Activated T-helper 1 cell treated with anti-CD3 and anti-CD28 coated beads, Interleukin-12 subunit alpha, Interleukin-12 subunit beta, Interleukin-2, Interleukin-4 antibody, amounts not matched to agents 30 ng/mL and 10 ng/mL and 1 ng/mL, durations not matched to agents 14 hours and 24 hours and 36 hours (primary cell): ENCODE measurements around the gene CACNB3. TPM values are rescaled to one million over a fixed set of nuclear protein-coding genes. Genes with fewer than 3 reads are reported as not detected.

Experiments used
- DNase-seq: peaks from one replicate; pipeline ENCODE4 v3.0.0; 2021; ENCODE audit warnings: low spot score
- H3K27ac Mint-ChIP-seq: one replicate; pipeline ENCODE4 v1.8.0; 2021; ENCODE audit warnings: mild to moderate bottlenecking, mixed read lengths
- H3K27me3 Mint-ChIP-seq: one replicate; pipeline ENCODE4 v1.8.0; 2022; ENCODE audit warnings: mild to moderate bottlenecking, moderate library complexity, mixed read lengths; ENCODE audit not compliant: insufficient read depth
- H3K36me3 Mint-ChIP-seq: one replicate; pipeline ENCODE4 v1.8.0; 2021; ENCODE audit warnings: low read depth, mixed read lengths
- H3K4me1 Mint-ChIP-seq: one replicate; pipeline ENCODE4 v1.8.0; 2021; ENCODE audit warnings: low read depth, mixed read lengths
- H3K4me3 Mint-ChIP-seq: one replicate; pipeline ENCODE4 v1.8.0; 2021; ENCODE audit warnings: mild to moderate bottlenecking, moderate library complexity, mixed read lengths
- H3K9me3 Mint-ChIP-seq: one replicate; pipeline ENCODE4 v1.8.0; 2021; ENCODE audit warnings: mixed read lengths
- intact Hi-C: fragments of 100-400 bp; cut with micrococcal nuclease; formaldehyde crosslinking; loops from one replicate; pipeline ENCODE4 v1.15.1; 2024
- total RNA-seq: library from RNA; stranded (reverse); gene quantifications from 2 replicates; pipeline ENCODE4 v1.2.3, GENCODE V29; 2022

CACNB3 gene
- total RNA-seq, 1 donor from 2014 or later: 13.1 TPM

- Mint-ChIP-seq H3K4me3 (no peak overlapping the region), H3K27me3 (peaks cover 10% of the 10 kb centered on the region), H3K4me1 (peaks cover 5% of the 10 kb centered on the region), H3K9me3 (no peaks in the 10 kb centered on the region), H3K36me3 (no peaks in the 10 kb centered on the region), H3K27ac (no peak overlapping the region)
- intact Hi-C loops: loop anchor here (1.0 kb wide), 4 partner anchors 43 to 254 kb away; partner anchors contain the start of genes CCNT1 and KANSL2
- DNase-seq: peak; percentile 26
Measured at GRCh38 chr12:48795550-48796455, 22.5 kb upstream of the CACNB3 start.

- H3K27me3 Mint-ChIP-seq: peaks cover 8% of the 10 kb centered on the region
- no peak overlapping the region for H3K27ac Mint-ChIP-seq
- no peaks in the 10 kb centered on the region for H3K9me3 Mint-ChIP-seq
- DNase-seq: no peak
- intact Hi-C loops: loop anchor here (1.0 kb wide), 1 partner anchor 17 kb away; no protein-coding TSS in a partner anchor
- no peak overlapping the region for H3K4me3 Mint-ChIP-seq
- no peaks in the 10 kb centered on the region for H3K36me3 Mint-ChIP-seq
- peaks cover 5% of the 10 kb centered on the region for H3K4me1 Mint-ChIP-seq
Measured at GRCh38 chr12:48796976-48797375, 21.3 kb upstream of the CACNB3 start.

- H3K27me3 Mint-ChIP-seq: peaks cover 8% of the 10 kb centered on the region
- H3K4me3 Mint-ChIP-seq: no peak overlapping the region
- no peaks in the 10 kb centered on the region for H3K9me3 Mint-ChIP-seq
- H3K27ac Mint-ChIP-seq: no peak overlapping the region
- intact Hi-C loops: no loop called here
- H3K36me3 Mint-ChIP-seq: no peaks in the 10 kb centered on the region
- peaks cover 11% of the 10 kb centered on the region for H3K4me1 Mint-ChIP-seq
- DNase-seq: no peak
Measured at GRCh38 chr12:48800457-48800856, 17.8 kb upstream of the CACNB3 start.

GRCh38 chr12:48800971-48801370 lies 17.3 kb upstream of the CACNB3 start:
- no peak for DNase-seq
- Mint-ChIP-seq H3K27me3 (peaks cover 4% of the 10 kb centered on the region), H3K4me1 (peaks cover 8% of the 10 kb centered on the region), H3K27ac (no peak overlapping the region), H3K9me3 (no peaks in the 10 kb centered on the region), H3K36me3 (no peaks in the 10 kb centered on the region), H3K4me3 (no peak overlapping the region)
- intact Hi-C loops: no loop called here

GRCh38 chr12:48803675-48804074 lies 14.6 kb upstream of the CACNB3 start:
- H3K27me3 Mint-ChIP-seq: peaks cover 4% of the 10 kb centered on the region
- no peaks in the 10 kb centered on the region for H3K9me3 Mint-ChIP-seq
- no peaks in the 10 kb centered on the region for H3K36me3 Mint-ChIP-seq
- intact Hi-C loops: no loop called here
- no peak for DNase-seq
- no peak overlapping the region for H3K27ac Mint-ChIP-seq
- no peak overlapping the region for H3K4me3 Mint-ChIP-seq
- peaks cover 6% of the 10 kb centered on the region for H3K4me1 Mint-ChIP-seq

GRCh38 chr12:48807981-48808380 lies 10.3 kb upstream of the CACNB3 start:
- Mint-ChIP-seq H3K4me1 (peaks cover 6% of the 10 kb centered on the region), H3K27me3 (peaks cover 7% of the 10 kb centered on the region), H3K27ac (no peak overlapping the region), H3K4me3 (no peak overlapping the region), H3K36me3 (no peaks in the 10 kb centered on the region), H3K9me3 (no peaks in the 10 kb centered on the region)
- intact Hi-C loops: no loop called here
- no peak for DNase-seq

GRCh38 chr12:48810903-48811431 lies 7.3 kb upstream of the CACNB3 start:
- Mint-ChIP-seq H3K4me1 (peaks cover 3% of the 10 kb centered on the region), H3K27me3 (peaks cover 3% of the 10 kb centered on the region), H3K27ac (no peak overlapping the region), H3K4me3 (no peak overlapping the region), H3K36me3 (no peaks in the 10 kb centered on the region), H3K9me3 (no peaks in the 10 kb centered on the region)
- intact Hi-C loops: loop anchor here (10.0 kb wide), 1 partner anchor 706 kb away; the partner anchor contains the start of gene SENP1
- no peak for DNase-seq

- Mint-ChIP-seq H3K36me3 (no peaks in the 10 kb centered on the region), H3K27ac (no peak overlapping the region), H3K4me3 (no peak overlapping the region), H3K4me1 (peaks cover 9% of the 10 kb centered on the region), H3K27me3 (peaks cover 3% of the 10 kb centered on the region), H3K9me3 (no peaks in the 10 kb centered on the region)
- intact Hi-C loops: loop anchor here (10.0 kb wide), 1 partner anchor 707 kb away; the partner anchor contains the start of gene SENP1
- no peak for DNase-seq
Measured at GRCh38 chr12:48811437-48812090, 6.7 kb upstream of the CACNB3 start.

- no peaks in the 10 kb centered on the region for H3K36me3 Mint-ChIP-seq
- H3K27me3 Mint-ChIP-seq: peaks cover 6% of the 10 kb centered on the region
- peak overlapping the region; percentile 8 for H3K27ac Mint-ChIP-seq
- H3K9me3 Mint-ChIP-seq: no peaks in the 10 kb centered on the region
- H3K4me3 Mint-ChIP-seq: peak overlapping the region; percentile 52
- intact Hi-C loops: loop anchor here (10.0 kb wide), 1 partner anchor 708 kb away; the partner anchor contains the start of gene SENP1
- peaks cover 15% of the 10 kb centered on the region for H3K4me1 Mint-ChIP-seq
- no peak for DNase-seq
Measured at GRCh38 chr12:48812389-48812788, 5.9 kb upstream of the CACNB3 start.

GRCh38 chr12:48813465-48814261 lies 4.6 kb upstream of the CACNB3 start:
- Mint-ChIP-seq H3K4me3 (peak overlapping the region; percentile 93), H3K27me3 (peaks cover 8% of the 10 kb centered on the region), H3K4me1 (peaks cover 24% of the 10 kb centered on the region), H3K9me3 (no peaks in the 10 kb centered on the region), H3K36me3 (no peaks in the 10 kb centered on the region), H3K27ac (peak overlapping the region; percentile 55)
- no peak for DNase-seq
- intact Hi-C loops: loop anchor here (1.0 to 10.0 kb wide), 3 partner anchors 16 to 709 kb away; partner anchors contain the start of gene SENP1

GRCh38 chr12:48814262-48815125 lies 3.8 kb upstream of the CACNB3 start:
- intact Hi-C loops: loop anchor here (1.0 to 10.0 kb wide), 5 partner anchors 17 to 710 kb away; partner anchors contain the start of genes ARF3, DDX23 and SENP1

More at GRCh38 chr12:48814262-48815125, 3.8 kb upstream of the CACNB3 start:
- Mint-ChIP-seq H3K9me3 (no peaks in the 10 kb centered on the region), H3K27me3 (peaks cover 8% of the 10 kb centered on the region), H3K27ac (peak overlapping the region; percentile 55), H3K36me3 (no peaks in the 10 kb centered on the region), H3K4me3 (peak overlapping the region; percentile 93), H3K4me1 (peaks cover 28% of the 10 kb centered on the region)
- peak; percentile 78 for DNase-seq
